Suprapubic skin (tissue), 4 donors: ENCODE results near the gene HOTAIR. TPM values are rescaled to one million over a fixed set of nuclear protein-coding genes. Genes with fewer than 3 reads are reported as not detected.

Source experiments
- DNase-seq, 2 donors: peaks; one replicate each; pipeline ENCODE4 v3.0.0-alpha.2; 2019; ENCODE audit warnings: low spot score in 2 of 2
- H3K27ac ChIP-seq: fragments of 200-600 bp; sonication (generic); one replicate; pipeline ENCODE4 v1.5.1; 2019
- H3K27me3 ChIP-seq: fragments of 200-600 bp; sonication (generic); one replicate; pipeline ENCODE4 v1.5.1; 2019
- H3K36me3 ChIP-seq: fragments of 200-600 bp; sonication (generic); one replicate; pipeline ENCODE4 v1.5.1; 2019
- H3K4me1 ChIP-seq: fragments of 200-600 bp; sonication (generic); one replicate; pipeline ENCODE4 v1.5.1; 2019
- H3K4me3 ChIP-seq: fragments of 200-600 bp; sonication (generic); one replicate; pipeline ENCODE4 v1.5.1; 2019; ENCODE audit warnings: mild to moderate bottlenecking
- H3K9me3 ChIP-seq: fragments of 200-600 bp; sonication (generic); one replicate; pipeline ENCODE4 v1.5.1; 2019
- EP300 ChIP-seq: sonication (generic); formaldehyde crosslinking; IDR thresholded peaks from one replicate; pipeline ENCODE4 v1.6.1; 2017; ENCODE audit warnings: antibody characterized with exemption
- POLR2A ChIP-seq, 2 donors: fragments of 450-650 bp; IDR thresholded peaks; one replicate each; pipeline ENCODE4 v1.6.1; 2017; ENCODE audit warnings: antibody characterized with exemption in 2 of 2, mild to moderate bottlenecking in 2 of 2, moderate library complexity in 2 of 2
- POLR2AphosphoS5 ChIP-seq, 3 donors: sonication (generic); formaldehyde crosslinking; IDR thresholded peaks; one replicate each; pipeline ENCODE4 v1.6.1; 2017; ENCODE audit warnings: antibody characterized with exemption in 3 of 3
- WGBS: methylation state at CpG from one replicate; pipeline ENCODE4 v1.1.5; 2018; 5-methylcytosine and 5-hydroxymethylcytosine counted together
- total RNA-seq, 4 donors: library from RNA; depleted of rRNA; stranded (reverse); fragments of >200 nt; gene quantifications; one replicate each; pipeline ENCODE4 v1.1.0, GENCODE V29; 2016
- TF ChIP-seq, protein P1 (sequence below), 2 donors: fragments of 200-600 bp in 1 of 2; fragments of 450-650 bp in 1 of 2; sonication (generic) in 1 of 2; IDR thresholded peaks; one replicate each; pipeline ENCODE4 v1.5.1; 2016 to 2019; ENCODE audit warnings: antibody characterized with exemption in 2 of 2, mild to moderate bottlenecking in 1 of 2, moderate library complexity in 1 of 2

Gene HOTAIR
- total RNA-seq, 4 donors from 2014 or later = 1.4 to 15.7 (median 10.7) TPM

DNA sequence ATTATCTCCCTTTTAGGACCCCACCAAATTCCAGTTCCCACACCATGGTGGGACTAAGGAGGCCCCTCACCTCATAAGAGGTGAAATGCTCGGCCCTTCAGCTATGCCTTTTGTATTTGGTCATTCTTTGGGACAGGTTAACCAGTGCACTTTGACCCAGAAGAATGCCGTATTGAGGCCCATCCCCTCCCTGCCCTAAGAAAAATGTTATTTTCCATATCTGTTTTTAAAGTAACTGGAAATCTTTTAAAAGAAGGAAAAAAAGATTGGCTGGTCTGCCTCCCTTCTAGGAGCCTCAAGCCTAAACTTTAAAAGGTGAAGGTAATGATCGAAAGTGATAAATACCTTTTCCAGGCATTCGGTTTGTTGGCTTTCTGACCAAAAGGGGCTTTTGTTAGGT, 41.8 kb downstream of the HOTAIR start:
- Histone ChIP-seq H3K4me3 (no peak overlapping the region), H3K36me3 (no peaks in the 10 kb centered on the region), H3K4me1 (peaks cover 14% of the 10 kb centered on the region), H3K27ac (no peak overlapping the region), H3K27me3 (peaks cover 100% of the 10 kb centered on the region), H3K9me3 (no peaks in the 10 kb centered on the region)
- DNase-seq = no peak
- no peak for TF ChIP-seq EP300
- no peak for TF ChIP-seq POLR2AphosphoS5 (IDR thresholded peaks at IDR 0.05)
- TF ChIP-seq, protein P1, sequence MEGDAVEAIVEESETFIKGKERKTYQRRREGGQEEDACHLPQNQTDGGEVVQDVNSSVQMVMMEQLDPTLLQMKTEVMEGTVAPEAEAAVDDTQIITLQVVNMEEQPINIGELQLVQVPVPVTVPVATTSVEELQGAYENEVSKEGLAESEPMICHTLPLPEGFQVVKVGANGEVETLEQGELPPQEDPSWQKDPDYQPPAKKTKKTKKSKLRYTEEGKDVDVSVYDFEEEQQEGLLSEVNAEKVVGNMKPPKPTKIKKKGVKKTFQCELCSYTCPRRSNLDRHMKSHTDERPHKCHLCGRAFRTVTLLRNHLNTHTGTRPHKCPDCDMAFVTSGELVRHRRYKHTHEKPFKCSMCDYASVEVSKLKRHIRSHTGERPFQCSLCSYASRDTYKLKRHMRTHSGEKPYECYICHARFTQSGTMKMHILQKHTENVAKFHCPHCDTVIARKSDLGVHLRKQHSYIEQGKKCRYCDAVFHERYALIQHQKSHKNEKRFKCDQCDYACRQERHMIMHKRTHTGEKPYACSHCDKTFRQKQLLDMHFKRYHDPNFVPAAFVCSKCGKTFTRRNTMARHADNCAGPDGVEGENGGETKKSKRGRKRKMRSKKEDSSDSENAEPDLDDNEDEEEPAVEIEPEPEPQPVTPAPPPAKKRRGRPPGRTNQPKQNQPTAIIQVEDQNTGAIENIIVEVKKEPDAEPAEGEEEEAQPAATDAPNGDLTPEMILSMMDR (IDR thresholded peaks at IDR 0.05) = no peak
- no peak for TF ChIP-seq POLR2A (IDR thresholded peaks at IDR 0.05)
- 74% methylated on average over 4 of the region's 4 CpGs for WGBS

DNA sequence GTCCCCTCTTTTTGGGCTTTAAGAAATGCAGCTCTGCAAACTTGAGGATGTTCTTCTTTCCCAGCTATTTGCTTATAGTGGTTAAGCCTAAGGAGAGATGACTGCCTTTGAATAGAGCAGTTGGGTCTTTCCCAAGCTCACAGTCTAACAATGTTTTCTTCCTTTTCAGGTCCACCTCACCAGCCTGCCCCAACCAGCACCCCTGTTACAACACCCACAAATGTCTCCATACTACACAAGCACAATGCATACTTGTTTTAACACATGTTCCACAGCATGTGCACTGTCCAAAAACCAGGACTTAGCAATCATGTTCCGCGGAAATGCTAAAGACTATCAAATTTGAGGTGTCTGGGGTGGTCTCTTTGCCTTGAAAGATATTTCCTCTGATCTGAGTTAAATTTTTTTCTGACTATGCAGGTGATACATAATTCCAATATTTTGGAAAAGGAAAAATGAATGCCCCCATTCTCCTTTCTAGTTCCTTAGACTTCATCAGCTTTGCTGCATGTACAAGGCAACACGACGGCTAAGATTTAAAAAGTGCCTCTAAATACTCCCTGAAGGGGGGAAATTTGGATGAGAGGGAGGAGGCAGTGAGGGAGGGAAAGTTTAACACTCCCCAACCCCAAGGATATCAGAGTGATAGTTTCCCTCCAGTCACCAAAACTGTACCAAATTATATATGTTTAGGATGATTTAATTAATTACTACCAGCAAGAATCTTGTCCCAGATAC, 42.7 kb downstream of the HOTAIR start:
- no peak for TF ChIP-seq POLR2A (IDR thresholded peaks at IDR 0.05)
- TF ChIP-seq, protein P1 (IDR thresholded peaks at IDR 0.05) = no peak
- TF ChIP-seq POLR2AphosphoS5 (IDR thresholded peaks at IDR 0.05) = no peak
- TF ChIP-seq EP300 = no peak
- Histone ChIP-seq H3K4me3 (no peak overlapping the region), H3K36me3 (no peaks in the 10 kb centered on the region), H3K27me3 (peaks cover 99% of the 10 kb centered on the region), H3K27ac (no peak overlapping the region), H3K9me3 (no peaks in the 10 kb centered on the region), H3K4me1 (peaks cover 16% of the 10 kb centered on the region)
- no peak for DNase-seq
- WGBS = 74% methylated on average over 4 of the region's 4 CpGs

DNA sequence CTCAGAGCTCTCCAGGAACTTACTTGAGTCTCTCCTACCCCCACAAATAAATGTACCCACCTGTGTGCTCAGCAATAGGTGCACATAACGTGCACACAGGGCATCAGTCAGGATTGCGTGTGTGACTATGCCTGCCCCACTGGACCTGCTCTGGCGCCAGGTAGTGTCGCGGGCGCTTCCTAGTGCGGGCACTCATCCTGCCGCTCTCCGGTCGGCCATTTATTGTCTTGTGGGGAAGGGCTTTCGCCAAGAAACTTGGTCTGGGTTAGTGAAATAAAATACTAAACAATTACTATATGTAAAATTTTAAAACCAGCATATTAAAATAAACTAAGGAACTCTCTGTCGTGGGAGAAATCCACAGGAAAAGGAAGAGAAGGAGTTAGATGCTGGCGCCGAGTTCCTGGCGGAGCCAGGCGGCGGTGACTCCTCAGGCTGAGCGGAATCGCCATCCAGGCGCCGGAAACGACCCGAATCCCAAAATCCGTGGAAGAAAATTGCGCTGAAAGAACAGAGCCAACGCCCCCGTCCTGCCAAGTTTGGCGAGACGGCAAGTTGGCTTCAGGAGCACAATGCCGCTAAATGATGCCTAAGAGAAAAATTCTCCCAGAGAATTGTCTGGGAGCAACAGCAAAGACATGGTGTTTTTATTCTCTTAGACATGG, 44.0 kb downstream of the HOTAIR start:
- Histone ChIP-seq H3K36me3 (no peaks in the 10 kb centered on the region), H3K4me3 (peak overlapping the region; percentile 9), H3K9me3 (no peaks in the 10 kb centered on the region), H3K4me1 (peaks cover 14% of the 10 kb centered on the region), H3K27me3 (peaks cover 99% of the 10 kb centered on the region), H3K27ac (no peak overlapping the region)
- DNase-seq = no peak
- TF ChIP-seq, protein P1 (IDR thresholded peaks at IDR 0.05) = no peak
- no peak for TF ChIP-seq POLR2AphosphoS5 (IDR thresholded peaks at IDR 0.05)
- TF ChIP-seq EP300 = no peak
- TF ChIP-seq POLR2A (IDR thresholded peaks at IDR 0.05) = no peak
- WGBS = 24% methylated on average over 30 of the region's 30 CpGs

DNA sequence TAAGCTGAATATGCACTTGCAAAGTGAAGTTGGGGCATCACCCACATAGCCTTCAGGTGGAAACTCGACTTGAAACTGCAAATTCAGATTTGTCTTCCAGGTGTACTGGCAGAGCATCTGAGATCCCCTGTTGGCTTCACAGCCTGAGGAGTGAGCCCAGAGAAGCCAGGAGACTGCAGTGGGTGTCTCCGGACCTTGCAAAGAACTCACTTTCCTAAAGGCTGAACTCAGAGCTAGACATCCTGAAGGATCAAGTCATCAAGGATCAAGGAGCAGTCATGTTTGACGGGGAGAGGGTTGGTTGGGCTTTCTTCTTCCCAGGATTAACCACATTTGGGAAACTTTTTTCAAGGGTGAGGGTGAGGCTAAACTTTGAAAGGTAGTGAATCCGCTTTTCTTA, 45.2 kb downstream of the HOTAIR start:
- WGBS = 46% methylated on average over 4 of the region's 4 CpGs
- peaks cover 97% of the 10 kb centered on the region for H3K27me3 ChIP-seq
- TF ChIP-seq, protein P1 (IDR thresholded peaks at IDR 0.05) = no peak
- TF ChIP-seq POLR2A (IDR thresholded peaks at IDR 0.05) (no peak), EP300 (no peak), POLR2AphosphoS5 (IDR thresholded peaks at IDR 0.05) (no peak)
- no peak overlapping the region for H3K4me3 ChIP-seq
- no peaks in the 10 kb centered on the region for H3K9me3 ChIP-seq
- H3K4me1 ChIP-seq = peaks cover 10% of the 10 kb centered on the region
- no peak for DNase-seq
- no peak overlapping the region for H3K27ac ChIP-seq
- no peaks in the 10 kb centered on the region for H3K36me3 ChIP-seq

DNA sequence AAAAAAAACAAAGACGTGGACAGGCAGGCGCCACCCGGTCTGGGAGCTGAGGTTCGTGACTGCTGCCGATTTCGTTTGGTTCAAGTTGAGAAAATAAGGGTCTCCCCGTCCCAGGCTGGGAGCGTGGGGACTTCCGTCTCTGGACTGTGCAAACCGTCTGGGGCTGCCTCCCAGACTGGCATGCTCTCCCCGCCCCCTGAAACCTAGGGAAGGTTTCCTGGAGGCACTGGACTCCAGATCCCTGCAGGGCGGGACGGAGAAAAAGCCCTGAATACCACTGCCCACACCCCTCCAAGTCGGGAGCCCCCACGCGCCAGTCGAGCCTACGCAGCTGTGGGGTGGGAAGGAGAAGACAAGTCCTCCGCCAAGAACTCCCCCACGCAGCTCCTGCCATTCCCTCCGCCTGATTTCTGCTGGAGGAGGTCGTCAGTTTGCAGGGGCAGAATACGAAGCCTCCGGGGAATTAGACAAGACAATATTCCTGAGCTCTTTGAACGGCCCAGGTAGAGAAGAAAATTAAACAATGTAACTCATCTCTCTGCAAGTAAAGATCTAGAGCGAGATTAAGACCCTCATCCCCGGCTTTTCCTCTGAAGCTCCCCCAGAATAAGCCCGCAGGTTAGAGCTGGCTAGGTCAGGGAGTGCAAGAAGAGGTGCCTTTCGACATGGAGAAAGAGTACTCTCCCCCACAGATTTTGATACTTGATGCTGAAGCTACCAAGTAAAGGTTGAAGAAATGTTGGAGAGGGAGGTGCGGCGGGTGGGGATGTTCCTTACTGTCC, 46.5 kb downstream of the HOTAIR start:
- Histone ChIP-seq H3K27me3 (peaks cover 97% of the 10 kb centered on the region), H3K9me3 (no peaks in the 10 kb centered on the region), H3K27ac (no peak overlapping the region), H3K4me3 (peak overlapping the region; percentile 10), H3K4me1 (peaks cover 10% of the 10 kb centered on the region), H3K36me3 (no peaks in the 10 kb centered on the region)
- WGBS = 12% methylated on average over 28 of the region's 31 CpGs
- no peak for TF ChIP-seq POLR2A (IDR thresholded peaks at IDR 0.05)
- TF ChIP-seq, protein P1 (IDR thresholded peaks at IDR 0.05) = no peak
- TF ChIP-seq POLR2AphosphoS5 (IDR thresholded peaks at IDR 0.05) = no peak
- TF ChIP-seq EP300 = no peak
- no peak for DNase-seq
